Measurements from ENCODE around the gene NIPSNAP2.

DNA sequence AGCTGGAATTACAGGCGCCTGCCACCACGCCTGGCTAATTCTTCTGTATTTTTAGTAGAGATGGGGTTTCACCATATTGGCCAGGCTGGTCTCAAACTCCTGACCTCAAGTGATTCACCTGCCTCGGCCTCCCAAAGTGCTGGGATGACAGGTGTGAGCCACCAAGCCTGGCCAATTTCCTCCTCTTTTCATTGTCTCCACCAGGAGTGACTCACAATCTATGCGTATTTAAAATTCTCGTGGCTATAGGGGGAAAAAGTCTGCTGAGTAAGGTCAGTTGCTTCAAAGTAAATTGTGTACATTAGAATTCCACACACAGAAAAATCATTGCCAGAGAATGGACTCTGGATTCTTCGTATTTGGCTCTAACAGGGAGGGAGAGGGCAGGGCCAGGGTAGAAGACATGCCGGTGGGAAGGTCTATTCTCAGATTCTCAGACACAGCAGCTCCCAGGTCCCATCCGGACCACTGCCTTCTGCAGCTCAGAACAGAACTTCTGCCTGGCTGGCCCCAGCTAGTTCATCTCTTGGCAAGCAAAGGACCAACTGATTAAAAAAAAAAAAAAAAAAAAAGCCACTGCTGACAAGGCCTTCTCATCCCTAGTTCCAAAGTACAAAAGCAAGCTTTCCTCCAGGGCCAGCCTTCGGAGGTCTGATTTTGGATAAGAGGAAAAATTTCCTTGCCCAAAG, 64.7 kb downstream of the NIPSNAP2 start:
- TF ChIP-seq, protein P1, sequence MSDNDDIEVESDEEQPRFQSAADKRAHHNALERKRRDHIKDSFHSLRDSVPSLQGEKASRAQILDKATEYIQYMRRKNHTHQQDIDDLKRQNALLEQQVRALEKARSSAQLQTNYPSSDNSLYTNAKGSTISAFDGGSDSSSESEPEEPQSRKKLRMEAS (IDR thresholded peaks at IDR 0.05) = no peak
- TF ChIP-seq RAD21 (IDR thresholded peaks at IDR 0.05; ENCODE audit: low read depth) (no peak), TCF12 (IDR thresholded peaks at IDR 0.05; ENCODE audit: low read depth) (no peak), CEBPB (IDR thresholded peaks at IDR 0.05) (no peak), EP300 (IDR thresholded peaks at IDR 0.05; ENCODE audit: borderline replicate concordance) (no peak)
